ENCODE results near the gene ASF1A.
"Not testable (repeated sequence)": the region's sequence is repeated elsewhere in the genome, so short reads cannot be mapped to it uniquely, and the experiment has no call there.

Gene ASF1A

DNA sequence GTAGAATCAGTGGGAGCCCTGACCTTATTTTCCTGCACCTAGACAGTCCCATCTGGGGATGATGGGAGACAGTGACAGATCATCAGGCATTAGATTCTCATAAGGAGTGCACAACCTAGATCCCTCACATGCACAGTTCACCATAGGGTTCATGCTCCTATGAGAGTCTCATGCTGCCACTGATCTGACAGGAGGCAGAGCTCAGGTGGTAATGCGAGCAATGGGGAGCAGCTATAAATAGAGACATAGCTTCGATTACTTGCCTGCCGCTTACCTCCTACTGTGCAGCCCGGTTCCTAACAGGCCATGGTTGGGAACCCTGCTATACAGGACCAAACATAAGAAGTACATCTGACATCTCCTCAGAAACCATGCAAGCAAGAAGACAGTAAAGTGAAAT is 31.5 kb upstream of the ASF1A start:
- TF ChIP-seq, protein P1, sequence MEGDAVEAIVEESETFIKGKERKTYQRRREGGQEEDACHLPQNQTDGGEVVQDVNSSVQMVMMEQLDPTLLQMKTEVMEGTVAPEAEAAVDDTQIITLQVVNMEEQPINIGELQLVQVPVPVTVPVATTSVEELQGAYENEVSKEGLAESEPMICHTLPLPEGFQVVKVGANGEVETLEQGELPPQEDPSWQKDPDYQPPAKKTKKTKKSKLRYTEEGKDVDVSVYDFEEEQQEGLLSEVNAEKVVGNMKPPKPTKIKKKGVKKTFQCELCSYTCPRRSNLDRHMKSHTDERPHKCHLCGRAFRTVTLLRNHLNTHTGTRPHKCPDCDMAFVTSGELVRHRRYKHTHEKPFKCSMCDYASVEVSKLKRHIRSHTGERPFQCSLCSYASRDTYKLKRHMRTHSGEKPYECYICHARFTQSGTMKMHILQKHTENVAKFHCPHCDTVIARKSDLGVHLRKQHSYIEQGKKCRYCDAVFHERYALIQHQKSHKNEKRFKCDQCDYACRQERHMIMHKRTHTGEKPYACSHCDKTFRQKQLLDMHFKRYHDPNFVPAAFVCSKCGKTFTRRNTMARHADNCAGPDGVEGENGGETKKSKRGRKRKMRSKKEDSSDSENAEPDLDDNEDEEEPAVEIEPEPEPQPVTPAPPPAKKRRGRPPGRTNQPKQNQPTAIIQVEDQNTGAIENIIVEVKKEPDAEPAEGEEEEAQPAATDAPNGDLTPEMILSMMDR (IDR thresholded peaks at IDR 0.05; ENCODE audit: borderline replicate concordance, insufficient read depth, low read depth, low read length), result no peak
- no peak overlapping the region for H3K4me3 ChIP-seq (ENCODE audit: low read depth, low read length)

DNA sequence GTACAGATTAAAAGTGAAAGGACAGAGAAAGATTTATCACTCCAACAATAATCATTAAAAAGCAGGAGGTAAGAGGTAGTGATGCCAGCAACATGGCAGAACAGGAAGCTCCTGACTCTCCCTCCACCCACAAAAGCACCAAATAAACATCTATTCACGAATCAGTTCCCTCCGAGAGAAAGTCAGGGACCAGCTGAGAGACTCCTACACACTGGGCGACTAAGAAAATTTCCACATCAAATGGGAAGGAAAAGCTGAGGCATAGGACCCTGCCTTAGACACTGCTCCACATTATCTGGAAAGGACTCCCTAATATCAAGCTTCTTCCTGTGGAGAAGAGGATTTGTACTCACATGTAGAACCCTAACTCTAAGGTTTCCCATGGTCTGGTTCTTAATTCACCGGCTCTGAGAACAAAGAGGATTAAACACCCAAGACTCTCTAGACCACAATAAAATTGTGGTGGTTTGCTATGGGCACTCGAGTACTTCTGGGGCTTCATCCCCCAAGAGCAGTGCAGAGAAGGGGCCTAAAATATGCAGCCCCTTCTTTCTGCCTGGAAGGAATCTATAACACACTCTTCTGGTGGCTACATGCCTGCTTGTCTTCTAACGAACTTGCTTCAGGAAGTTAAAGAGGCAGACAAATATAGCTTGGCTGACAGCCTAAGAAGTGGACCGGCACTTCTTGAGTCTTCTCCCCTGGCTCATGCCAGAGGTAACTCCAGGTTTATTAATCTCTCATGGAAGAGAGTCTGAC is 29.4 kb upstream of the ASF1A start:
- TF ChIP-seq, protein P1 (IDR thresholded peaks at IDR 0.05; ENCODE audit: borderline replicate concordance, insufficient read depth, low read depth, low read length), result no peak
- no peak overlapping the region for H3K4me3 ChIP-seq (ENCODE audit: low read depth, low read length)

DNA sequence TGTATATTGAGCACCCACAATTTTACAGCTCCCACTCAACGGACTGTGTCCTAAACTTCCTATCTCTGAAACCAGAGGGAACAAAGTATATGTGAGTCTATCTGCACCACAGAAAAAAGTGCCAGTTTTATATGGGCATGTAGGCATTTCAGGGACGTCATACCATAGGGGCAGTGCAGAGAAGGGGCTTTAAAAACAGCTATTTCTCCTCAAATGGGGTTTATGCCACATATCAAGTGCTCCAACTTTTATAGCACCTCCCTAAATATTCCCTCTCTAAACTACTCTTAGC is 28.9 kb upstream of the ASF1A start:
- TF ChIP-seq, protein P1 (IDR thresholded peaks at IDR 0.05; ENCODE audit: borderline replicate concordance, insufficient read depth, low read depth, low read length), result no peak
- H3K4me3 ChIP-seq (ENCODE audit: low read depth, low read length), result no peak overlapping the region

DNA sequence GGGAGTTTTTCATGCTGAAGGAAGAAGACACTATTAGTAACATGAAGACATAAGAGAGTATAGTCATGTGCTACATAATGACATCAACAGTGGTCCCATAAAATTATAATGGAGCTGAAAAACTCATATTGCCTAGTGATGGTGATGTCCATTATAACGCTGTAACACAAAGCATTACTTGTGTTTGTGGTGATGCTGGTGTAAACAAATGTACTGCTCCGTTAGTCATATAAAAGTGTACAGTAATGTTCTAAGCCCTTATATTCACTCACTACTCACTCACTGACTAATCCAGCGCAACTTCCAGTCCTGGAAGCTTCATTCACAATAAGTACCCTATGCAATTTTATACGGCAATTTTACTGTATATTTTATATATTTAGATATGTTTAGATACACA is 26.8 kb upstream of the ASF1A start:
- no peak overlapping the region for H3K4me3 ChIP-seq (ENCODE audit: low read depth, low read length)
- TF ChIP-seq, protein P1 (IDR thresholded peaks at IDR 0.05; ENCODE audit: borderline replicate concordance, insufficient read depth, low read depth, low read length), result no peak

DNA sequence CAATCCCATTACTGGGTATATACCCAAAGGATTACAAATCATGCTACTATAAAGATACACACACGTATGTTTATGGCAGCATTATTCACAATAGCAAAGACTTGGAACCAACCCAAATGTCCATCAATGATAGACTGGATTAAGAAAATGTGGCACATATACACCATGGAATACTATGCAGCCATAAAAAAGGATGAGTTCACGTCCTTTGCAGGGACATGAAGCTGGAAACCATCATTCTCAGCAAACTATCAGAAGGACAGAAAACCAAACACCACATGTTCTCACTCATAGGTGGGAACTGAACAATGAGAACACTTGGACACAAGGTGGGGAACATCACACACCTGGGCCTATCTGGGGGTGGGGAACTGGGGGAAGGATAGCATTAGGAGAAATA is 25.1 kb upstream of the ASF1A start:
- not testable (repeated sequence) for H3K4me3 ChIP-seq (ENCODE audit: low read depth, low read length)

DNA sequence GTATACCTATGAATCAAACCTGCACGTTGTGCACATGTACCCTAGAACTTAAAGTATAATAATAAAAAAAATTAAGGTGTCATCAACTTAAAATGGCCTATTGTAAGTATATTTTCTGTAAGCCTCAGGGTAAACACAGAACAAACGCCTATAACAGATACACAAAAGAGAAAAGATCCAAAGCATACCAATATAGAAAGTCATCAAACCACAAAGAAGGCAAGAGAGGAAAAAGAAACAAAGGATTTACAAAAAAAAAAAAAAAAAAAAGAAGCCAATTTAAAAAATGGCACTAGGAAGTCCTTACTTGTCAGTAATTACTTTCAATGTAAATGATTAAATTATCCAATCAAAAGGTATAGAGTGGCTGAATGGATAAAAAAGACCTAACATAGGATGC is 24.6 kb upstream of the ASF1A start:
- no peak overlapping the region for H3K4me3 ChIP-seq (ENCODE audit: low read depth, low read length)

DNA sequence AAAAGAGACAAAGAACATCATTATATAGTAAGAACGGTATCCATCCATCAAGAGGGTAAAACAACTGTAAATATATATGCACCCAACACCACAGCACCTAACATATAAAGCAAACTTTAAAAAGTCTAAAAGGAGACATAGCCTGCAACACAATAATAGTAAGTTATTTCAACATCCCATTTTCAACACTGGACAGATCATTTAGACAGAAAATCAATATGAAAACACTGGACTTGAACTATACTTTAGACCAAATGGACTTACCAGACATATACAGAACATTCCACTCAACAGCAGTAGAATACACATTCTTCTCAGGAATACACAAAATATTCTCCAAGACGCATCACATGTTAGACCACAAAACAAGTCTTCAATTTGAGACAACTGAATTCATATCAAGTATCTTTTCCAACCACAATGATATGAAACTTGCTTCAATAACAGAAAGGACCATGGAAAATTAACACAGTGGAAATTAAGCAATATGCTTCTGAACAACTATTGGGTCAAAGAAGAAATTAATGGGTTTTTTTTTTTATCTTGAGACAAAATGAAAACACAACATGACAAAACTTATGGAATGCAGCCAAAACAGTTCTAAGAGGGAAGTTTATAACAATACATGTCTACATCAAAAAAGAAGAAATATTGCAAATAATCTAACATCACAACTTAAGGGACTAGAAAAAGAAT is 23.9 kb upstream of the ASF1A start:
- TF ChIP-seq, protein P1 (IDR thresholded peaks at IDR 0.05; ENCODE audit: borderline replicate concordance, insufficient read depth, low read depth, low read length), result no peak
- no peak overlapping the region for H3K4me3 ChIP-seq (ENCODE audit: low read depth, low read length)

More for the DNA sequence above, 24.6 kb upstream of the ASF1A start:
- TF ChIP-seq, protein P1 (IDR thresholded peaks at IDR 0.05; ENCODE audit: borderline replicate concordance, insufficient read depth, low read depth, low read length), result no peak

Measured in GM12875 (cell line).